Myometrial cell (primary cell): ENCODE measurements around the gene MYBPC1. TPM values are rescaled to one million over a fixed set of nuclear protein-coding genes. Genes with fewer than 3 reads are reported as not detected.

Source experiments
- total RNA-seq: library from RNA; depleted of rRNA; stranded (reverse); fragments of >200 nt; gene quantifications from 2 replicates; pipeline ENCODE4 v1.2.3, GENCODE V29; 2015

The MYBPC1 gene
- total RNA-seq: not detected in 2 replicates

GRCh38 chr12:101594700-101595099 lies at the start of gene MYBPC1:
MYBPC1 (plus strand) TSS chr12:101594971; CDS start chr12:101595071, 100 bp downstream.

GRCh38 chr12:101697197-101697929 lies 102.6 kb downstream of the MYBPC1 start, which contains the start of gene CHPT1:
CHPT1 (plus strand) TSS chr12:101697640; CDS start chr12:101697862, 222 bp downstream.

Other genes with a start within 250 kb of the MYBPC1 start
- gene ARL1, start 187.2 kb upstream of the MYBPC1 start, total RNA-seq: 84.5 and 102 TPM in 2 replicates
- not detected in 2 replicates for gene SPIC, start 119.6 kb upstream of the MYBPC1 start, total RNA-seq
- gene CHPT1, start 102.7 kb downstream of the MYBPC1 start, total RNA-seq: 35.2 and 45.5 TPM in 2 replicates
- gene SYCP3, start 144.5 kb downstream of the MYBPC1 start, total RNA-seq: 0.18 TPM in 1 of 2 replicates, not detected in the other
- gene GNPTAB, start 236.0 kb downstream of the MYBPC1 start, total RNA-seq: 19.6 and 23.6 TPM in 2 replicates